Sigmoid colon (tissue), 7 donors: ENCODE data around the gene ZFYVE28. TPM values are rescaled to one million over a fixed set of nuclear protein-coding genes. Genes with fewer than 3 reads are reported as not detected.
A peak's percentile ranks its signal among the peaks of the same experiment; 100 is the strongest.

Experiments used
- DNase-seq: peaks from one replicate; pipeline ENCODE4 v3.0.0-alpha.2; 2019
- H3K27ac ChIP-seq, 4 donors: fragments of 200-600 bp; sonication (generic); one replicate each; pipeline ENCODE4 v1.5.1; 2016 to 2019; ENCODE audit warnings: mild to moderate bottlenecking in 1 of 4
- H3K27me3 ChIP-seq, 3 donors: fragments of 200-600 bp; sonication (generic); one replicate each; pipeline ENCODE4 v1.5.1; 2019; ENCODE audit warnings: mild to moderate bottlenecking in 1 of 3
- H3K36me3 ChIP-seq, 4 donors: fragments of 200-600 bp; sonication (generic); one replicate each; pipeline ENCODE4 v1.5.1; 2016 to 2019
- H3K4me1 ChIP-seq, 4 donors: fragments of 200-600 bp; sonication (generic); one replicate each; pipeline ENCODE4 v1.5.1; 2017 to 2019
- H3K4me3 ChIP-seq, 4 donors: fragments of 200-600 bp; sonication (generic); one replicate each; pipeline ENCODE4 v1.5.1; 2017 to 2019; ENCODE audit warnings: mild to moderate bottlenecking in 2 of 4, moderate library complexity in 1 of 4
- H3K9me3 ChIP-seq, 4 donors: fragments of 200-600 bp in 3 of 4; sonication (generic) in 3 of 4; one replicate each; pipeline versions ENCODE4 v1.5.1 to v1.6.1; 2013 to 2019
- CTCF ChIP-seq, 4 experiments: fragments of 450-650 bp in 3 of 4; fragments of 200-600 bp in 1 of 4; IDR thresholded peaks; one replicate each; pipeline ENCODE4 v1.5.1; 2016 to 2019; ENCODE audit warnings: antibody characterized with exemption in 4 of 4, mild to moderate bottlenecking in 3 of 4, moderate library complexity in 2 of 4
- EP300 ChIP-seq, 4 donors: sonication (generic); formaldehyde crosslinking; IDR thresholded peaks; one replicate each; pipeline ENCODE4 v1.6.1; 2017; ENCODE audit warnings: antibody characterized with exemption in 4 of 4
- POLR2A ChIP-seq, 2 donors: fragments of 450-650 bp; IDR thresholded peaks; one replicate each; pipeline ENCODE4 v1.6.1; 2016; ENCODE audit warnings: antibody characterized with exemption in 2 of 2, mild to moderate bottlenecking in 2 of 2, moderate library complexity in 2 of 2
- POLR2AphosphoS5 ChIP-seq, 4 donors: sonication (generic); formaldehyde crosslinking; IDR thresholded peaks; one replicate each; pipeline ENCODE4 v1.6.1; 2017; ENCODE audit warnings: antibody characterized with exemption in 4 of 4
- WGBS, 2 donors: extraction: QIAGEN DNeasy Blood & Tissue Kit; methylation state at CpG; one replicate each; pipeline ENCODE4 v1.1.7; 2013; 5-methylcytosine and 5-hydroxymethylcytosine counted together
- intact Hi-C: fragments of 100-400 bp; cut with DNase I; formaldehyde crosslinking; loops from one replicate; pipeline ENCODE4 v1.15.1; 2023
- polyA plus RNA-seq, 3 donors: library from polyadenylated mRNA; stranded (reverse); fragments of 200-250 nt; gene quantifications; one replicate each; pipeline ENCODE4 v1.2.3, GENCODE V29; 2013
- total RNA-seq, 4 donors: library from RNA; depleted of rRNA; stranded (reverse); fragments of >200 nt; gene quantifications; one replicate each; pipeline ENCODE4 v1.1.0, GENCODE V29; 2016
- donor health status: healthy with polysubstance abuse.
- donor health status: Bipolar disorder and iron deficiency.
- donor health status: healthy.

Gene ZFYVE28
- total and polyA plus RNA-seq, 7 donors = 3.1 to 24.1 (median 13.0) TPM

DNA sequence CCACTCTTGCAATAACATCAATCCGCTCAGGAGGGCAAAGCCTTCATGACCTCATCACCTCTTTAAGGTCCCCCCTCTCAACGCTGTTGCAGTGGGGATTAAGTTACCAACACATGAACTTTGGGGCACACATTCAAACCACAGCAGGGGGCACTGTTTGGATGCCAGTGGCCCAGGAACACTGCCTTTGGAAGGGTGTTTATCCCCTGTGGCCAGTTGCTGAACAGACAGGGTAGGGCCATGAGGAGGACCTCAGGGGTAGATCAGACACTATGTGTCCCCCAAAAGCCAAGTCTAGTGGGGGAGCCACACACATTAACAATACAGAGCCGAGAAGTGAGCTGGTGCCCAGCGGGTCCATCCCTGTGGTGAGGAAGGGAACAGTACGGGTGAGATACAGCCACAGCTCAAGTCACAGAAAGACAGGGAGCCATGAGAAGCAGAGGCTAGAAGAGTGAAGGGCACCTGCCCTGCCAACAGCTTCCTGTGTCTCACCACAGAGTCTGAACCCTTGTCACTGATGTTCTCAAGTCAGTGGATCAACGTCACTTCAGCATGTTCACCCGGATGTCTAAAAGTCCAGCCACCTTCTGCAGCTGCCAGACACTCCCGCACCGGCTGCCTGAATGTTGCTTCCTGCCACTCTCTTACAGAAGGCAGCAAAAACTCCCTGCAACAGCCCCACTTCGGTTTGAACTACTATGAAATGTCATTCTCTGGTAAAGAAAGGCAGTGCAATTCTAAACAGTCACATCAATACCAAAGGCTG is 136.7 kb downstream of the ZFYVE28 start:
- H3K4me1 ChIP-seq = no peaks in the 10 kb centered on the region
- H3K9me3 ChIP-seq = no peaks in the 10 kb centered on the region
- TF ChIP-seq EP300 (IDR thresholded peaks at IDR 0.05) (no peak), POLR2A (IDR thresholded peaks at IDR 0.05) (no peak), POLR2AphosphoS5 (IDR thresholded peaks at IDR 0.05) (no peak), CTCF (IDR thresholded peaks at IDR 0.05) (no peak)
- no peak for DNase-seq
- no peak overlapping the region for H3K27ac ChIP-seq
- 46 to 67% methylated on average over 10 of the region's 10 CpGs for WGBS, 2 donors
- H3K27me3 ChIP-seq = no peaks in the 10 kb centered on the region
- no peak overlapping the region for H3K4me3 ChIP-seq
- H3K36me3 ChIP-seq = no peaks in the 10 kb centered on the region
- intact Hi-C loops = no loop called here

GRCh38 chr4:2280531-2281300 is 137.7 kb downstream of the ZFYVE28 start:
- TF ChIP-seq POLR2AphosphoS5 (IDR thresholded peaks at IDR 0.05) (no peak), POLR2A (IDR thresholded peaks at IDR 0.05) (no peak), EP300 (IDR thresholded peaks at IDR 0.05) (no peak), CTCF (IDR thresholded peaks at IDR 0.05) (no peak)
- WGBS, 2 donors = 74 to 89% methylated on average over 13 of the region's 13 CpGs
- no peak overlapping the region for H3K27ac ChIP-seq

DNA sequence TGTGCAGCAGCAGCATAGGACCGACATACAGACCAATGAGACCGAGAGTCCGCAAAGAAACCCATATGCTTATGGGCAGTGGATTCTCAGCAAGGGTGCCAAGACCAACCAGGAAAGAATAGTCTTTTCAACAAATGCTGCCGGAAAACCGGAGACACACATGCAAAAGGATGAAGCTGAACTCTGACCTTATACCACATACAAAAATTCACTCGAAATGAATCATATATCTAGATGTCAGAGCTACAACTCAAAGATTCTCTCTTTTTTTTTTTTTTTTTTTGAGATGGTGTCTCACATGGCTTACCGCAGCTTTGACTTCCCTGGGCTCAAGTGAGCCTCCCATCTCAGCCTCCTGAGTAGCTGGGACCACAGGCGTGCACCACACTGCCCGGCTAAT is 140.5 kb downstream of the ZFYVE28 start:
- H3K27ac ChIP-seq = no peak overlapping the region
- H3K27me3 ChIP-seq = no peaks in the 10 kb centered on the region
- intact Hi-C loops = no loop called here
- no peak overlapping the region for H3K4me3 ChIP-seq
- DNase-seq = no peak
- no peaks in the 10 kb centered on the region for H3K36me3 ChIP-seq
- no peaks in the 10 kb centered on the region for H3K4me1 ChIP-seq
- TF ChIP-seq CTCF (IDR thresholded peaks at IDR 0.05) (no peak), POLR2AphosphoS5 (IDR thresholded peaks at IDR 0.05) (no peak), POLR2A (IDR thresholded peaks at IDR 0.05) (no peak), EP300 (IDR thresholded peaks at IDR 0.05) (no peak)
- 95 to 97% methylated on average over 9 of the region's 9 CpGs for WGBS, 2 donors
- no peaks in the 10 kb centered on the region for H3K9me3 ChIP-seq

More at GRCh38 chr4:2280531-2281300, 137.7 kb downstream of the ZFYVE28 start:
- Histone ChIP-seq H3K9me3 (no peaks in the 10 kb centered on the region), H3K4me3 (no peak overlapping the region), H3K4me1 (no peaks in the 10 kb centered on the region), H3K36me3 (no peaks in the 10 kb centered on the region), H3K27me3 (no peaks in the 10 kb centered on the region)
- intact Hi-C loops = no loop called here
- DNase-seq = no peak

DNA sequence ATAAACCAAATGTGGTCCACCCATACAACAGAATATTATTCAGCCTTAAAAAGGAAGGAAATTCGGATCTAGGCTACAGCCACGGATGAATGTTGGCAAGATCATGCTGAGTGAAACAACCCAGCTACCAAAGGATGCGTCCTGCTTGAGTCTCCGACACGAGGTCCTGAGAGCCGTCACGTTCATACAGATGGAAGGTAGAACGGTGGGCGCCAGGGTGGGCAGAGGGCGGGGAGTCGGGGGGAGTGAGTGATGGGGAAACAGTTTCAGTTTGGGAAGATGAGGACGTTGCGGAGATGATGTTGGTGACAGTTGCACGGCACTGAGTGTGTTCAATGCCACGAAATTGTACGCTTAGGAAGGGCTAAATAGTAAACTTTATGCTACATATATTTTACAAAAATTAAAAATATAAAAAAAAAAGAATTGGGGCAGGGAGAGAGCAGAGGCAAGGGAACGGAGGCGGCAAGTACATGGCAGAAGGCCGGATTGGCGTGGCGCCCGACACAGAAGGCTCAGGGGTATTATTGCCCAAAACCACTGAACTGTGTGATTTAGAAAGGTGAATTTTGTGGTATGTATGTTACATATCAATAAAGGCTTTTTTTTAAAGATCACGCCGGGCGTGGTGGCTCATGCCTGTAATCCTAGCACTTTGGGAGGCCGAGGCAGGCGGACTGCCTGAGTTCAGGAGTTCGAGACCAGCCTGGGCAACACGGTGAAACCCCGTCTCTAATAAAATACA is 141.7 kb downstream of the ZFYVE28 start:
- TF ChIP-seq CTCF (IDR thresholded peaks at IDR 0.05) (no peak), EP300 (IDR thresholded peaks at IDR 0.05) (no peak), POLR2AphosphoS5 (IDR thresholded peaks at IDR 0.05) (no peak), POLR2A (IDR thresholded peaks at IDR 0.05) (no peak)
- Histone ChIP-seq H3K36me3 (no peaks in the 10 kb centered on the region), H3K27ac (no peak overlapping the region), H3K27me3 (no peaks in the 10 kb centered on the region), H3K4me1 (no peaks in the 10 kb centered on the region), H3K9me3 (no peaks in the 10 kb centered on the region), H3K4me3 (no peak overlapping the region)
- DNase-seq = peak; percentile 50
- 93 to 95% methylated on average over 30 of the region's 30 CpGs for WGBS, 2 donors
- intact Hi-C loops = no loop called here
